GM12864 (cell line): ENCODE measurements around the gene MMP15.
A peak's percentile ranks its signal among the peaks of the same experiment; 100 is the strongest.
"Not testable (repeated sequence)": the region's sequence is repeated elsewhere in the genome, so short reads cannot be mapped to it uniquely, and the experiment has no call there.

Source experiments
- DNase-seq: peaks from one replicate; pipeline ENCODE4 v3.0.0-alpha.2; 2011; ENCODE audit warnings: low read depth
- H3K4me3 ChIP-seq: 2 replicates; pipeline ENCODE4 v1.5.1; 2011; ENCODE audit warnings: mild to moderate bottlenecking, low read depth, low read length, control low read depth
- CTCF ChIP-seq: IDR thresholded peaks from 2 replicates; pipeline ENCODE4 v1.5.1; 2011; ENCODE audit warnings: low read depth, mild to moderate bottlenecking, moderate library complexity, low read length, control low read depth, inconsistent platforms; ENCODE audit errors: missing control alignments

Gene MMP15

DNA sequence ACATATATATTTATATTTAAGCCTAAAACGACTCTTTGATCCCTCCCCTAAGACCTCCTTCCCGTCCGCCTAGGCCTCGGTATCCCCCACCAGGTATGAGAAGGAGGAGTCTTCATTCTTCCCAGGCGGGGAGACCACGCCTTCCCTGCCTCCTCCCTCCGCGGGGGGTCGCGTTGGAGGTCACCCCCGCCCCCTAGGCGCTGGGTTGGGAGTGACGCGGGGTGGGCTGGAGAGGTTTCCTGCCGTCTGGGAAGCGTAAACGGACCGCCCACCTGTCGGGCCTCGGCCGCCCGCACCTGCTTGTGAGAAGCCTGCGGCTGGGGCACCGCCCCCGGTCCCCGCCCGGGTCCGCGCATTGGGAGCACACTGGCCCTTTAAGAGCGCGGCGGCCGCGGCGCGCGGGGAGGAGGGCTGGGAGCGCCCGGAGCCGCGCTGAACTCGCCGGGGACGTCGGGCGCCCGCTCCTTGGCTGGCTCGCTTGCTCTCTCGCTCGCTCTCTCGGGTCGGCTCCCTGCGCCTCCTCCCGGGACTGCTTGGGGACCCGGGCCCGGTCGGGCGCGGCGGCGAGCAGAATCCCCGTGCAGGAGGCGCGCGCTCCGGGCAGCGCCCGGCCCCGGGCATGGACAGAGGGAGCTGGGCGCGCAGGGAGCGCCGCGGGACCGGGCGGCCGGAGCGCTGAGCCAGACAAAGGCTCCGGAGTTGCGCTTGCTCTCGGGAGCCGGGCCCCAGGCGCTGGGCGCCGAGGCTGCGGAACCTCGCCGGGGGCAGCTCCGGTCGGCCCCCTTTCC is at the start of gene MMP15:
Gene MMP15, plus strand, starts transcription at position 404 of the 788 bp plus-strand sequence. CDS start 597 bp downstream, outside the sequence.
- peak within 1 kb of the TSS; percentile 58 for H3K4me3 ChIP-seq
- DNase-seq: no peak
- TF ChIP-seq CTCF: no peak

- TF ChIP-seq CTCF: no peak
- DNase-seq: no peak
- H3K4me3 ChIP-seq: no peak overlapping the region
Observed at GRCh38 chr16:57976331-57976796, 49.2 kb upstream of the MMP15 start.

DNA sequence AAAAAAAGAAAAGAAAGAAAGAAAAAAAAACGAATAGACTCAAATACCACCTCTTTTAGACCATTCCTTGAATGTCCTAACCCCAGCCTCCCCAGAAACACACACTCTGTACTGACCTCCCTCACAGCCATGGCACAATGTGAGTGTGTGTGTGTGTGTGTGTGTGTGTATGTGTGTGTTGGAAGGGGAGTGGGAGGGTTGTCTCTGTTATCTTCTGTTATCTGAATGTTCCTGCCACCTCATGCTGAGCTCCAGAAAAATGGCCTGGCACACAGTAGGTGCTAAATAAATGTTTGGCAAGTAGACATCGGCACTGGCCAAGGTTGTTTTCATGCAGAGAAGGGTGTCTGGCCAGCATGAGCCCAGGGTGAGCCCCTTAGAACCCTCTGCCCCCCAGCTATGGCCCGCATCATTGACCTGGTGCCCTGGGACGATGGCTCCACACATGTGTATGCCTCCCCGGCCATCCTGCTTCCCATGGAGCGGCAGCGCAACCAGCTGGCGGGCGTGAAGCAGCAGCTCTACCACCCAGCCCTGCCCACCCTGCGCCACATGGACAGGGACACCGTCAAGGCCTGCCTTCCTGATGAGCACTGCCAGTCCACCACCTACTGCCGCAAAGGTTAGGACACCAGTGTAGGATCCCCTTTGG is 48.0 kb upstream of the MMP15 start:
- no peak overlapping the region for H3K4me3 ChIP-seq
- TF ChIP-seq CTCF: peak; percentile 15
- no peak for DNase-seq

GRCh38 chr16:57978070-57978465 is 47.5 kb upstream of the MMP15 start:
- DNase-seq, H3K4me3 ChIP-seq: not testable (repeated sequence)

DNA sequence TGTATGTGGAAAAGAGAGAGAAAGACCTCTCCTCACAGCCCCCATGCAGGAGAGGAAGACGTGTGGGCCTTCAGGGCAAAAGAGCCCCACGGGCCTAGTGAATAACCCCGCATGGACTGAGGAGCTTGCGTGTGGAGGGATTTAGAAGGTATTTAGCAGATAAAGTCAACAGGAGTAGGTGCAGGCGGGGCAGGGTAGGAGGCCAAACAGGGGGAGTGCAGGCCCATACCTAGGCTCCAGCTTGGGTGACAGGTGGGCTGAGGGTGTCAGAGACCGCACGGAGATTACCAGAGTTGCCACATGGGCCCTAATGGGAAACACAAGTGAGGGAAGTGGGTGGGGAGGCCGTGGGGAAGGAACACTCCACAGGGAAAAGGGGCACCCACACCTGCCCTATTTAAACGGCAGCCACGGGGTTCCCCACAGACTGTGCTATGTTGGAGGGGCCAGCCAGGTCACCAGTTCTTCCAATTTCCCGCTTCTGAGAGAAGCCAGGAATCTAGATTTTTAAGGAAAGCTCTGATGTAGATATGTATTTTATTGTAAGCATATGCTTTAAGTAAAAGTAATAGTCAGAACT is 46.5 kb upstream of the MMP15 start:
- no peak for TF ChIP-seq CTCF
- DNase-seq: no peak
- no peak overlapping the region for H3K4me3 ChIP-seq

DNA sequence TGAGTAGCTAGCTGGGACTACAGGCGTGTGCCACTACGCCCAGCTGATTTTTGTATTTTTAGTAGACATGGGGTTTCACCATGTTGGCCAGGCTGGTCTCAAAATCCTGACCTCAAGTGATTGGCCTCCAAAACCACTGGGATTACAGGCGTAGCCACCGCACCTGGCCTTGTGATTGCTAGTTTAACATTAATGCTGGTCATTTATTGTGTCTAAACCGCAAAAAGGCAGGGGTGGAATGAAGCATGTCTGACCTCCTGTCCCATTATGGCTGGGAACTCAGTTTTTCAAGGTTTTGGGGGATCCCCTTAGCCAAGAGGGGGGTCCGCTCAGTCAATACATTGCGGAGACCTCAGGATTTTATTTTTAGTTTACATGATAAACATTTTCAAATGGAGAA is 43.9 kb upstream of the MMP15 start:
- DNase-seq: no peak
- no peak overlapping the region for H3K4me3 ChIP-seq
- TF ChIP-seq CTCF: no peak

DNA sequence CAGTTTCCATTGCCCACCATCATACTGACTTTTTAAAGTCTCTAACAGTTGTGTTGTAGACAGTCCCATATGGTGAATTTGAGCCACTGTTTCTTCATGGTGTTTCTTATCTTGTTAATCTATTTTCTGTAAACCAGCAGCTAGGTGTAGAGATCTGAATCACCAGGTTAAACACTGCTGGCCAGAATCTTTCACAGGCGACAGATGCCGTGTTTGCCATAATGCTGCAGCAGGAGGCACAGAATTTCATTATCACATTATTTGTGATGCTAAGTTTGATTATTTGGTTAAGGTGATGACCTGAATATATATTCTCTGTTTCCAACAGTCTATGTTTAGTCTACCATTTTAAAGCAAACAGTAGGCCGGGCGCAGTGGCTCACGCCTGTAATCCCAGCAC is 43.2 kb upstream of the MMP15 start:
- no peak overlapping the region for H3K4me3 ChIP-seq
- no peak for DNase-seq
- TF ChIP-seq CTCF: no peak
